GM20000 (cell line): Measurements from ENCODE around the gene PTPRM.

ENCODE experiments used
- DNase-seq: peaks from one replicate; pipeline ENCODE4 v3.0.0; 2012; ENCODE audit warnings: low spot score
- CTCF ChIP-seq: IDR thresholded peaks from 2 replicates; pipeline ENCODE4 v1.5.1; 2012; ENCODE audit warnings: mild to moderate bottlenecking, control low read depth; ENCODE audit errors: extremely low read depth, missing control alignments

Gene PTPRM

DNA sequence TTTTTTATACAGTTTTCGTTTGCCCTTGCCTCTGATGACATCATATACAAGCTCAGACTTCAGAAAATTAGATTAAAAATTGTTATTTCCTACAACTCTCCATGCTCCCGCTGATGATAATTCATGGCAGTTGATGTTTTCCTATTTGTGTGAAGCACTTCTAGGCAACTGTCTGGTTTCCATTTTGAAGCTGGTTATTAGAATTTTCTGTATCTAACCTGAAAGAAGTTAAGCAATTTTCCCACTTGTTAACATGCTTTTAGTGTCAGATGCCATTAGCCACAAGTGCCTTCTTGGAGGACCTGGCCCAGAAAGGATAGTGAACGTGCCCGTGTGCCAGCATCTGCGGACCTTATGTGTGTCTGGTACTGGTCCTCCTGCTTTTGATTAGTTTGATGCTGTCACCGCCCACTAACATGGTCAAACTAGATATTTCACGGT, 694.6 kb downstream of the PTPRM start:
- no peak for TF ChIP-seq CTCF
- DNase-seq: no peak

- no peak for DNase-seq
- TF ChIP-seq CTCF: no peak
Measured at GRCh38 chr18:8262221-8262620, 695.1 kb downstream of the PTPRM start.

GRCh38 chr18:8264116-8264515, 697.0 kb downstream of the PTPRM start:
- no peak for DNase-seq
- no peak for TF ChIP-seq CTCF

GRCh38 chr18:8264861-8265411, 697.8 kb downstream of the PTPRM start:
- DNase-seq: no peak
- no peak for TF ChIP-seq CTCF

DNA sequence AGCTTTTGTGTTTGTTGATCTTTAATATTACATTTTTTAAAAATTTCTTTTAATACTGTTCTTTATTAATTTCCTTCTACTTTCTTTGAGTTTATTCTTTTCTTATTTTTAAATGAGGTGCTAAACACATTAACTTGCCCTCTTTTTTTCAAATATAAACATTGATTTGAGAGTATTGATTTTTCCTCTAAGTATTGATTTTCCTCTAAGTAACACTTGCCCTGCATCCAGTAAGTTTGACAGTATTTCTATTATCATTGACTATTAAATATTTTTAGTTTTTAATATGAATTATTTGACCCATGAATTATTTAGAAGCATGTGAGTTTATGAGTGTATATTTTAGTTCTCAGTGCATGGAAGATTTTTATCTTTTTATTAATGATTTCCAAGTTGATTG, 705.1 kb downstream of the PTPRM start:
- DNase-seq: no peak
- no peak for TF ChIP-seq CTCF

GRCh38 chr18:8274370-8274769, 707.3 kb downstream of the PTPRM start:
- no peak for DNase-seq
- TF ChIP-seq CTCF: no peak

GRCh38 chr18:8276406-8276805, 709.3 kb downstream of the PTPRM start:
- no peak for TF ChIP-seq CTCF
- no peak for DNase-seq
